NK-92 (cell line): ENCODE results near the gene PRSS58.

Experiments
- DNase-seq: peaks from one replicate; lab custom pipeline; 2025; ENCODE audit not compliant: unreplicated experiment; lab: John Stamatoyannopoulos, UW

Gene PRSS58

GRCh38 chr7:142257958-142258357, at the start of gene PRSS58:
TSS of gene PRSS58 (minus strand) at chr7:142258058. CDS start at chr7:142257707, 351 bp downstream.
- no peak for DNase-seq

GRCh38 chr7:142307246-142307900, 49.5 kb upstream of the PRSS58 start:
- no peak for DNase-seq

DNA sequence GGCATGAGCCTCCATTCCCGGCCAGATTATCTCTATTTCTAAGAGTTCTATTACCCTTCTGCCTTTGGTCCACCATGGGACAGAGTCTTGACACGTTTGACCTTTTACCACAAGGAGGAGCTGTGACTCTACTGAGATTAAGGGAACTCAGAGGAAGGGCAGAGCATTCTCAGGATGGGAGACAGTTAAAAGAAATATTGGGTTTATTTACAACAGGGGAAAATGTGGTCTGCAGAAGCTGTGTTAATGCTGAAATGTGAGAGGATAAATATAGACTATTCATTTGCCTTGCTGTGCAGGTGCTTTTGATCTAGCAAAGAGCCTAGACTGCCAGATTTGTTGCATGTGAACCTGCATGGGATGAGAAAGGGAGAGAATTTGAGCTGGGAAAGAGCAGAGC, 45.8 kb upstream of the PRSS58 start:
- no peak for DNase-seq

DNA sequence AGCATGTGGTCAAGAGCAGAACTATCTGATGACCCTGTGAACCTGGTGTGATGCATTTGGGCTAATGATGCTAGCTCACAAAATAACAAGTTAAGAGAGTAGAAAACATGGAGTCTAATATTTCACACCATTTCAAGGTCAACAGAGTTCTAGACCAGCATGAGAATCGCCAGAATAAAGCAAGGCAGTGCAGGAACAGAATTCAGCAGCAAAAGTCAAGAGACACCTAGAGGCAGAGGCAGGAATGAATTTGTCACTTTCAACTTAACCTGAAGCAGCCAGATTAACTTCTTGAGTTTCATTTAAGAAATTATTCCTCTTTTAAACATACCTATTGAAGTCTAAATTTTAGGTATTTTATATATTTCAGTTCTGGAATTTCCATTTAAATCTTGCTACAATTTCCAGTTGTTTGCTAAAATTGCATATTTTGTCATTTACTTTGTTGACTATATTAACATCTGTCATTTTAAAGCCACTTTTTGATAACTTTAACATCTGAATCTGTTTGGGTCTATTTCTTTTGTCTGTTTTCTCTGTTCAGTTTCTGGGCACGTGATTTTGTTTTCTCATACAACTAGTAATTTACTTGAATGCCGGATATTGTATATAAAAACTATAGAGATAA, 44.2 kb upstream of the PRSS58 start:
- DNase-seq: no peak

- DNase-seq: no peak
Observed at GRCh38 chr7:142301299-142301698, 43.4 kb upstream of the PRSS58 start.

GRCh38 chr7:142300689-142301088, 42.8 kb upstream of the PRSS58 start:
- DNase-seq: no peak

GRCh38 chr7:142299237-142299781, 41.5 kb upstream of the PRSS58 start:
- no peak for DNase-seq

- no peak for DNase-seq
Observed at GRCh38 chr7:142298627-142299026, 40.8 kb upstream of the PRSS58 start.

DNA sequence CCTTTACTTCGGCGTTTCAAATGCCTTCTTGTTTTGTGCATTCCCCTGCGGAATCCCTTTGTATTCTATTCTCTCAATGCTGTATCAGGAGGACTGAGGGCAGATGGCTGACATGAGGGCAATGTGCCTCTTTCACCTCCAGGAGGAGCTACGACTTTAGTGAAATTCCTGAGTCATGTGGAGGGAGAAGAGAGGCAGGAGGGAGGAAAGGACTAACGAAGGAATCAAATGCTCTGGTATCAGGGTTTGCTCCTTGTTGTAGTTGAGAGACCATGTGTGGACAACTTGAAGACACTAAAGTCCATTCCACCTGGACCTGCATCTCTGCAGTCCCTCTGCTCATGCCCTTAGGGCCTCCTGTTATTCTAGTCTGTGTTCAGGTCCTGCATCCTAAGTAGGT, 40.2 kb upstream of the PRSS58 start:
- DNase-seq: no peak

GRCh38 chr7:142280263-142280662, 22.4 kb upstream of the PRSS58 start:
- no peak for DNase-seq

DNA sequence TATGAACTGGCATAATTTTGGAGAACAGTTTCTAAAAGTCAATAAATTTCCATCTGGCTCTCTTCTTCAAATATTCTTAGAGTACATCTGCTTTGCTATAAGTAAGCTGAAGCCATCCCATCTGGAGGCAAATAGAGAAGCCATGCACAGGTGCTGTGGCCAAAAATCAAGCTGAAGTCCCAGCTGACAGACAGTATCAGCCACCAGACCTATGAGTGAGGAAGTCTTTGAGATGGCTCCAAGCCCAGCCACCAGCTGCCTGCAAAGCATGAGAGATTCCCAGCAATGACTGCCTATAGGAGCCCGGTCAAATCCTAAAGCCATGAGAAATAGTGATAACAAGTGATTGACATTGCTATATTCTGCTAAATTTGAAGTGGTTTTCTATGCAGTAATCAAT, 21.7 kb upstream of the PRSS58 start:
- DNase-seq: no peak

DNA sequence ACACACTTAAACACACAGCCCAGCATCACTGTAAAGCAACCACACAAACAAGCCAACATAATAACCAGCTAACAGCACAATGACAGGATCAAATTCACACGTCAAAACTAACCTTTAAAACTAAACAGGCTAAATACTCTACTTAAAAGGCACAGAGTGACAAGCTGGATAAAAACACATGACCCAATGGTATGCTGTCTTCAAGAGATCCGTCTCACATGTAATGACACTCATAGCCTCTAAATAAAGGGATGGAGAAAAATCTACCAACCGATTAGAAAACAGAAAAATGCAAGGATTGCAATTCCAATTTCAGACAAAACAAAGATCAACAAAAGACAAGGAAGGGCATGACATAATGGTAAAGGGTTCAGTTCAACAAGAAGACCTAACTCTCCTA, 17.2 kb upstream of the PRSS58 start:
- DNase-seq: no peak

DNA sequence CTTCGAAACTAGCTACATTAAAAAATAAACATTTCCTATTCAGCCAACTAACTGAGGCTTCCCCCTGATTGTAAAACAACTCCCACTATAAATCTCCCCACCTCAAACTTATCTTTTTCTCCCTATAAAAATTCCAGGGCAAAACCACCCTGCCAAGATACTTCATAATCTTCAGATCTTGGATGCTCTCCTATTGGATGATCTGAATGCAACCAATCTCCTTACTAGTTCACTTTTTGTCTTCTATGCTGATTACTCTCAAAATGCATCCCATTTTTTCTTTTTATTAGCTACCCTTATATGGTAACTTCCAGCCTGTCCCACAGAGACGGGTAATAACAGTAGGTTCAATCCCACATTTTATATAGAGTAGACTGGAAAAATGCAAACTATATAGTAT, 15.0 kb upstream of the PRSS58 start:
- no peak for DNase-seq

DNA sequence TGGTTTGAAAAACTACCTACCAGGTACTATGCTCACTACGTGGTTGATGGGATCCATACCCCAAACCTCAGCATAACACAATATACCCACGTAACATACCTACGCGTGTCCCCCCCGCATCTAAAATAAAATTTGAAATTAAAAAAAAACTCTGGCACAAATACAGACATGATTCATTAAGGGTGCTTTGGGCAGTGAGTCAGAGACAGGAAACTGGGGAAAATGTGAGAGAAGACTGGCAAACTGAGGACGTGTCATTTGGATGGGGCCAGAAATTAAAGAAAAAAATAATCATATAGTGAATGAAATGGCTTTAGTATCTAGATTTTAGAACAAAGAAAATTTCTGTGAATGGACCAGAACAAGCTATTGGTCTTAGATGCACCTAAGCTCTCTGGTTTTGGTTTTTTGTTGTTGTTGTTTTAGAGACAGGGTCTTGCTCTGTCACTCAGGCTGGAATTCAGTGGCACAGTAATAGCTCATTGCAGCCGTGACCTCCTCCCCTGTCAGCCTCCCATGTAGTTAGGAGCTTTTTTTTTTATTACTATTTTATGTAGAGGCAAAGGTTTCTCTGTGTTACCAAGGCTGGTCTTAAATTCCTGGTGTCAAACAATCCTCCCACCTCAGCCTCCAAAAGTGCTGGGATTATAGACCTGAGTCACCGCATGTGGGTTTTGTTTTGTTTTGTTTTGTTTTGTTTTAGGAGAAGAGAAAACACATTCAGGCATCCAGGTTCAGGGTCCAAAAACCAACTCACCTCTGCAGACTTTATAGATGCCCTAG, 5.9 kb upstream of the PRSS58 start:
- DNase-seq: no peak

- DNase-seq: no peak
Observed at GRCh38 chr7:142250705-142251104, 7.2 kb downstream of the PRSS58 start.

DNA sequence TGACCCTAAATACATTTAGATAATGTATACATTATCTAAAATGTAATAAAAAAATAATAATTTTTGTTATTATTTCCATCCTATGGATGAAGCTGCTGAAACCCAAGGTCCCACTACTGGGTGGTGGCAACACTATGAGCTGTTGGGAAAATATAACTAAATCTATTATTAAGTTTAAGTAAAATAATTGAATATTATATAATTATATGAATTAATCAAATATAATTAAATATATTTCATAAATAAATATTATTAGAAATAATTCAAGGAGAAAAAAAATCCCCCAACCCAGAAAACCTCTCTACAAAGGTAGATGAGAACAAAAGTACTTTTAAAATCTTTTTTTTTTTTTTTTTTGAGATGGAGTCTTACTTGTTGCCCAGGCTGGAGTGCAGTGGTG, 7.9 kb downstream of the PRSS58 start:
- DNase-seq: no peak

DNA sequence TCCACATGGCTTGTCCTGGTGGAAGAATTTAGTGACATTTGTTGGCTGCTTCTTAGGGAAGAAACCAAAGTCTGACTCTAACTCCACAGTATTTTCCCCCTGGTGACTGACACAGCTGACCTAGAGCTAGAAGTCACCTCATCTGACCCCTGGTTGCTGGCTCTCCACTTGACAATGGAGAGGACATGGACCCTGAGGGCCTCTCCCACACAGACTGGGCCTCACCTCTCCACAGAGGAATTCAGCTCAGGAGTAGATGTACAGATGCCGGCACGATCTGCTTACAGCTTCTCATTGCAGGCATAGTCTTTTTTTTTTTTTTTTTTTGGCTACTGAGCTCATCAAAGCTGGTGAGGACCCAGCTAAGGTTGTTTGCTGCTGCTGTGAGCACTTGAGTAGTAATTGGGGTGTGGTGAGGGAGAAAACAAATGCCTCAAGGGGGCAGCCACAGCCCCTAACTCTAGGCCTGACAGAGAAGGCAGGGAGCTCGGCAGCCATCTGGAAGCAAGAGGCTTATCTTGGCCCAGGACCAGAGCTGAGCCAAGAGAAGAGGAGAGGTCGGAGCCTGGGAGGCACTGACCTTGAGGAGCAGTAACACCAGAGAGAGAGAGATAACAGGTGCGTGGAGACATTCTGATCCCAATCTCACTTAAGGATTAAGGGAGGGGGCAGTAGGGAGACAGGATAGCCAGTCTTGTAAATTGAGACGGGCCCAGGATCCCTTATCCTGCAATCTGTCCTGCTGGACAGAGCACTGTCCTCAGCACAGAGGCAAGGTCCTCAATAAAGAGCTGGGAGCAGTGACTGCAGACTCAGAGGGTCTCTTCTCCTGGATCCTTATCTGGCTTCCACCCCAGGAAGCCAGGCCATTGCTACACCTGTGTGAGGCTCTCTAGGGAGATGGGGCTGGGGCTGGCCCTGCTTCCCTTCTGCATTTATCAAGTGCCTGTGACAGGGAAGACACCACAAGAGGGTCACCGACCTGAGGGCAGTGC, 9.4 kb downstream of the PRSS58 start:
- no peak for DNase-seq

DNA sequence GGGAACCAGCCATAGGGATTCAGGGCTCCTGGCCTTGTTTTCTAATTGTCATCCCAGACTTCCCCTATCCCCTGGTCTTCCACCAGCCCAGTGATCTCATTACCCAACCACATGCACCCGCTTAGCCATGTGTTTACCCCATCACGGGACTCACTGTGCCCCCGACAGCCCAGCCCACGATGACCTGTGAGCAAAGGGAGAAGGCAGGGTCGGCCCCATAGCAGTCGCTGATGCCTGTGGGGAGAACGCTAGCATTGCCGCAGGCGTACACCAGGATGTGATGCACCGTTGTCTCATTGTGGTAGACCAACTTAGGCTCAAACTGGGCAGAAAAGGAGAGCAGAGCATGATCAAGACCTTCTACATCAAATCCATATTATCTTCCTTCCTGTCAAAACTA, 14.0 kb downstream of the PRSS58 start:
- DNase-seq: no peak

DNA sequence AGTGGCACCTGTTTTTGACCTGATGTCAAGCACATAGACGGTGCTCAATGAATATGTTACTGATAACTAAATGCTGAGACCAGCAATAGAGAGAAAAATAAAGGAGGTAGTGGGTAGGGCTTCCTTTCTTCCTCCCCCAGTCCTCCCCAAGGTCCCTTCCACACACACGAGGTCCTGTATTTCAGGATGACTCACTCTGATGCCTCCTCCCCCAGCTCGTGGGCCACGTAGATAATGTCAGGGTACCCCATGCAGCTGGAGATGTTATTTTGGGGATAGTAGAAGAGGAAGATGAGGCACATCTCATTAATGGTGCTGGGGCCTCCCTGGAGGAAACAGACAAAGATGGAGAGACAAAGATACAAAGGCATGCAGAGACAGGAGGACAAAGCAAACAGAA, 17.3 kb downstream of the PRSS58 start:
- no peak for DNase-seq

DNA sequence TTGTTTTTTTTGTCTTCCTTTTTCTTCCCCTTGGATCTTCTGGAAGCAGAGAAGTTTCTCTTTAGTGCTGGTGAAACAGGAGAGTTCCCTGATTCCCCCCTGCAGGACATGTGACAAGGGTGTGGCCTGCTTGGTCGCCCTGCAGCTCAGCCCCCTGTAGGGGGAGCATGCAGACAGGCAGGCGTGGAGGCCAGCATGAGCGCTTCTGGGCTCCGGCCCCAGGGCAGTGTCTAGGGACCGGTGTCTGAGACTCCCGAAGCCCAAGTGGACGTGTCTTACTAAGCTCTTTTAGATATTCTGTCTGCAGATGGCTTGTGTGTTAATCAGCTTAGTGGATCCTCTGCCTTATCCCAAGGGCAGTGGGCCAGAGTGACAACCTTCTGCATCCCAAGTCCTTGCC, 26.1 kb downstream of the PRSS58 start:
- DNase-seq: no peak
